ENCODE data around the gene EFNA2. TPM values are rescaled to one million over a fixed set of nuclear protein-coding genes. Genes with fewer than 3 reads are reported as not detected.

Gene EFNA2
- polyA plus RNA-seq, 3 donors, result not detected

DNA sequence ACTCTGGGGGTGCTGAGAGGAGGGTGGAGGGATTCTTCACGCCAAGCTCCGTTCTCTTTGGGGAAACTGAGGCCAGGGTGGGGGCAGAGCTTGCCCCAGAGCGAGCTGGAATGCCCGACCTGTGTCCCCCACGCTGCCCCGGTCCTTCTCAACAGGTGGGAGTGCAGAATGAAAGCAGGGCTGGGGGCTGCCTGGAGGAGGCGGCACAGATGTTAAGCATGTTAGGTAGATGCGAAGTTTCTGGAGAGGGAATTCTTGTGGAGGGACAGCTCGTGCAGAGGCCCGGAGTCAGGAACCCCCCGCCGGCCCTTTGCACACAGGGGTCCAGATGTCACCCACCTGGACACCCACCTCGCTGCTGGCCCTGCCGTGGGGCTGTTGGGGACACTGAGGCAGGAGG lies 9.0 kb downstream of the EFNA2 start:
- Mint-ChIP-seq H3K9me3 (peaks cover 0 to 8% (median 0%) of the 10 kb centered on the region in 7 donors), H3K4me1 (peaks cover 7% of the 10 kb centered on the region), H3K36me3 (no peaks in the 10 kb centered on the region), H3K4me3 (peak overlapping the region in 1 of 2 donors; percentile 60), H3K27ac (no peak overlapping the region), H3K27me3 (ENCODE audit: low read depth in 3 of 3) (peaks cover 15 to 44% (median 29%) of the 10 kb centered on the region in 3 donors)
- Histone ChIP-seq H3K4me1 (ENCODE audit: control insufficient read depth in 1 of 2, insufficient read depth in 2 of 2, low read length in 2 of 2) (peaks cover 7 to 8% of the 10 kb centered on the region in 2 donors), H3K79me2 (ENCODE audit: insufficient read depth, low read length) (no peaks in the 10 kb centered on the region), H2AFZ (ENCODE audit: insufficient read depth, low read depth, low read length, poor library complexity, severe bottlenecking) (no peak overlapping the region), H4K20me1 (ENCODE audit: insufficient read depth, low read length) (no peaks in the 10 kb centered on the region), H3K9me3 (replicated peaks in 1 of 2; ENCODE audit: control insufficient read depth in 1 of 2, insufficient read depth in 1 of 2, low read length in 2 of 2) (no peaks in the 10 kb centered on the region), H3K27me3 (ENCODE audit: control insufficient read depth in 2 of 2, insufficient read depth in 2 of 2, low read length in 2 of 2) (peaks cover 0 to 12% of the 10 kb centered on the region in 2 donors), H3K36me3 (replicated peaks in 1 of 2; ENCODE audit: control insufficient read depth in 1 of 2, insufficient read depth in 2 of 2, low read length in 2 of 2) (no peaks in the 10 kb centered on the region), H3K9ac (ENCODE audit: insufficient read depth, low read length, poor library complexity, severe bottlenecking) (no peak overlapping the region), H3K4me2 (replicated peaks; ENCODE audit: extremely low read depth, low read length, poor library complexity, severe bottlenecking) (no peak overlapping the region), H3K4me3 (replicated peaks in 1 of 3; ENCODE audit: low read depth in 2 of 3, low read length in 3 of 3) (no peak overlapping the region), H3K27ac (ENCODE audit: low read depth in 1 of 2, low read length in 2 of 2) (no peak overlapping the region)
- intact Hi-C loops (cut with micrococcal nuclease), result no loop called here
- TF ChIP-seq, protein P1, sequence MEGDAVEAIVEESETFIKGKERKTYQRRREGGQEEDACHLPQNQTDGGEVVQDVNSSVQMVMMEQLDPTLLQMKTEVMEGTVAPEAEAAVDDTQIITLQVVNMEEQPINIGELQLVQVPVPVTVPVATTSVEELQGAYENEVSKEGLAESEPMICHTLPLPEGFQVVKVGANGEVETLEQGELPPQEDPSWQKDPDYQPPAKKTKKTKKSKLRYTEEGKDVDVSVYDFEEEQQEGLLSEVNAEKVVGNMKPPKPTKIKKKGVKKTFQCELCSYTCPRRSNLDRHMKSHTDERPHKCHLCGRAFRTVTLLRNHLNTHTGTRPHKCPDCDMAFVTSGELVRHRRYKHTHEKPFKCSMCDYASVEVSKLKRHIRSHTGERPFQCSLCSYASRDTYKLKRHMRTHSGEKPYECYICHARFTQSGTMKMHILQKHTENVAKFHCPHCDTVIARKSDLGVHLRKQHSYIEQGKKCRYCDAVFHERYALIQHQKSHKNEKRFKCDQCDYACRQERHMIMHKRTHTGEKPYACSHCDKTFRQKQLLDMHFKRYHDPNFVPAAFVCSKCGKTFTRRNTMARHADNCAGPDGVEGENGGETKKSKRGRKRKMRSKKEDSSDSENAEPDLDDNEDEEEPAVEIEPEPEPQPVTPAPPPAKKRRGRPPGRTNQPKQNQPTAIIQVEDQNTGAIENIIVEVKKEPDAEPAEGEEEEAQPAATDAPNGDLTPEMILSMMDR (IDR thresholded peaks at IDR 0.05), result no peak
- 82% methylated on average over 9 of the region's 14 CpGs for WGBS (ENCODE audit: insufficient coverage)
- no peak for DNase-seq

DNA sequence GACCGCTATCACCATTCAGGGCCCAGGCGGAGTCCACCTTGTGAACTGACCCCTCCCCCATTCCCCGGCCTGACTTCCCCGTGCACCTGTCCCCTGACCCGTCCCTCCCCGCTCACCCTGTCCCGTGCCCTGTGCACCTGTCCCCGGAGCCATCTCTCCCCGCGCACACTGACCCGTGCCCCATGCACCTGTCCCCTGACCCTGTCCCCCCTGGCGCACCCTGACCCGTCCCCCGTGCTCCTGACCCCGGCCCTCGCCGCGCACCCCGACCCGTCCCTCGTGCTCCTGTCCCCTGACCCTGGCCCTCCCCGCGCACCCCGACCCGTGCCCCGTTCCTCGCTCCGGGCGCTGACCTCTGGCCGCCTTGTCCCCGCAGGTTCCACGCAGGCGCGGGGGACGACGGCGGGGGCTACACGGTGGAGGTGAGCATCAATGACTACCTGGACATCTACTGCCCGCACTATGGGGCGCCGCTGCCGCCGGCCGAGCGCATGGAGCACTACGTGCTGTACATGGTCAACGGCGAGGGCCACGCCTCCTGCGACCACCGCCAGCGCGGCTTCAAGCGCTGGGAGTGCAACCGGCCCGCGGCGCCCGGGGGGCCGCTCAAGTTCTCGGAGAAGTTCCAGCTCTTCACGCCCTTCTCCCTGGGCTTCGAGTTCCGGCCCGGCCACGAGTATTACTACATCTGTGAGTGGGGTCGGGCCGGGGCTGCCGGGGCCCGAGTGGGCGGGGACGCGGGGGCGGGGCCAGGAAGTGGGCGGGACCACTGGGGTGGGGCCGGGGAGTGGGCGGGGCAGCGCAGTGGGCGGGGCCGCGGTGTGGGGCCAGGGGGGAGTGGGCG lies 9.7 kb downstream of the EFNA2 start:
- Mint-ChIP-seq H3K27me3 (ENCODE audit: low read depth in 3 of 3) (peaks cover 13 to 42% (median 27%) of the 10 kb centered on the region in 3 donors), H3K9me3 (peaks cover 0 to 8% (median 0%) of the 10 kb centered on the region in 7 donors), H3K36me3 (no peaks in the 10 kb centered on the region), H3K4me1 (peaks cover 7% of the 10 kb centered on the region), H3K27ac (no peak overlapping the region), H3K4me3 (peak overlapping the region in 1 of 2 donors; percentile 60)
- Histone ChIP-seq H3K4me3 (replicated peaks in 1 of 3; ENCODE audit: low read depth in 2 of 3, low read length in 3 of 3) (peak overlapping the region in 1 of 3 experiments; percentile 14), H3K79me2 (ENCODE audit: insufficient read depth, low read length) (no peaks in the 10 kb centered on the region), H3K27me3 (ENCODE audit: control insufficient read depth in 2 of 2, insufficient read depth in 2 of 2, low read length in 2 of 2) (peaks cover 0 to 12% of the 10 kb centered on the region in 2 donors), H3K4me2 (replicated peaks; ENCODE audit: extremely low read depth, low read length, poor library complexity, severe bottlenecking) (peak overlapping the region; percentile 46), H3K36me3 (replicated peaks in 1 of 2; ENCODE audit: control insufficient read depth in 1 of 2, insufficient read depth in 2 of 2, low read length in 2 of 2) (no peaks in the 10 kb centered on the region), H3K4me1 (ENCODE audit: control insufficient read depth in 1 of 2, insufficient read depth in 2 of 2, low read length in 2 of 2) (peaks cover 7 to 8% of the 10 kb centered on the region in 2 donors), H3K9ac (ENCODE audit: insufficient read depth, low read length, poor library complexity, severe bottlenecking) (no peak overlapping the region), H4K20me1 (ENCODE audit: insufficient read depth, low read length) (no peaks in the 10 kb centered on the region), H3K27ac (ENCODE audit: low read depth in 1 of 2, low read length in 2 of 2) (no peak overlapping the region), H3K9me3 (replicated peaks in 1 of 2; ENCODE audit: control insufficient read depth in 1 of 2, insufficient read depth in 1 of 2, low read length in 2 of 2) (no peaks in the 10 kb centered on the region), H2AFZ (ENCODE audit: insufficient read depth, low read depth, low read length, poor library complexity, severe bottlenecking) (peak overlapping the region; percentile 46)
- TF ChIP-seq, protein P1 (IDR thresholded peaks at IDR 0.05), result no peak
- intact Hi-C loops (cut with micrococcal nuclease), result no loop called here
- 17% methylated on average over 61 of the region's 82 CpGs for WGBS (ENCODE audit: insufficient coverage)
- DNase-seq, result peak in 1 of 3 donors; percentile 33

Measured in CD14-positive monocyte (primary cell).